Parathyroid adenoma (tissue), 2 donors: ENCODE measurements around the gene AGO4.

Experiments used
- H2AFZ ChIP-seq: fragments of 300-600 bp; sonication (generic); one replicate; pipeline ENCODE4 v1.7.0; 2017; ENCODE audit warnings: antibody characterized with exemption, mild to moderate bottlenecking
- H3K27ac ChIP-seq: fragments of 300-600 bp; sonication (generic); one replicate; pipeline ENCODE4 v1.7.0; 2017
- H3K27me3 ChIP-seq: fragments of 300-600 bp; sonication (generic); one replicate; pipeline ENCODE4 v1.7.0; 2017; ENCODE audit warnings: low read length; ENCODE audit not compliant: control insufficient read depth, insufficient read depth
- H3K36me3 ChIP-seq: fragments of 300-600 bp; sonication (generic); one replicate; pipeline ENCODE4 v1.7.0; 2017; ENCODE audit warnings: low read length; ENCODE audit not compliant: control insufficient read depth, insufficient read depth
- H3K4me1 ChIP-seq: fragments of 300-600 bp; sonication (generic); one replicate; pipeline ENCODE4 v1.7.0; 2017; ENCODE audit warnings: control low read depth
- H3K4me2 ChIP-seq: fragments of 300-600 bp; sonication (generic); one replicate; pipeline ENCODE4 v1.7.0; 2017; ENCODE audit warnings: low read length
- H3K4me3 ChIP-seq: fragments of 300-600 bp; sonication (generic); one replicate; pipeline ENCODE4 v1.7.0; 2017; ENCODE audit warnings: low read depth, low read length
- H3K79me2 ChIP-seq: fragments of 300-600 bp; sonication (generic); one replicate; pipeline ENCODE4 v1.7.0; 2017; ENCODE audit warnings: control low read depth
- H3K9ac ChIP-seq: fragments of 300-600 bp; sonication (generic); one replicate; pipeline ENCODE4 v1.7.0; 2017; ENCODE audit warnings: mild to moderate bottlenecking
- H3K9me3 ChIP-seq: fragments of 300-600 bp; sonication (generic); one replicate; pipeline ENCODE4 v1.7.0; 2017; ENCODE audit warnings: low read length; ENCODE audit not compliant: control insufficient read depth
- CTCF ChIP-seq: fragments of 300-600 bp; sonication (generic); IDR thresholded peaks from one replicate; pipeline ENCODE4 v1.7.0; 2017; ENCODE audit warnings: antibody characterized with exemption, mild to moderate bottlenecking
- donor health status: primary hyperparathyroidism.

The AGO4 gene

GRCh38 chr1:35807614-35808449 lies at the start of gene AGO4:
Gene AGO4 (plus strand): TSS chr1:35808016. CDS start chr1:35808417, 401 bp downstream.
- no peaks in the 10 kb centered on the region for H3K9me3 ChIP-seq

GRCh38 chr1:35762141-35762540 lies 45.7 kb upstream of the AGO4 start:
- H3K27me3 ChIP-seq, result no peaks in the 10 kb centered on the region
- H3K4me1 ChIP-seq, result no peaks in the 10 kb centered on the region
- no peak overlapping the region for H3K27ac ChIP-seq
- TF ChIP-seq CTCF, result no peak
- H3K9ac ChIP-seq, result no peak overlapping the region
- no peaks in the 10 kb centered on the region for H3K79me2 ChIP-seq
- no peak overlapping the region for H2AFZ ChIP-seq
- H3K4me3 ChIP-seq, result no peak overlapping the region
- H3K4me2 ChIP-seq, result no peak overlapping the region
- H3K9me3 ChIP-seq, result no peaks in the 10 kb centered on the region
- H3K36me3 ChIP-seq, result no peaks in the 10 kb centered on the region

More at GRCh38 chr1:35807614-35808449, at the start of gene AGO4:
- no peaks in the 10 kb centered on the region for H3K27me3 ChIP-seq
- H2AFZ ChIP-seq, result peak within 1 kb of the TSS; percentile 78
- no peaks in the 10 kb centered on the region for H3K36me3 ChIP-seq
- H3K4me3 ChIP-seq, result peak within 1 kb of the TSS; percentile 76
- H3K79me2 ChIP-seq, result peaks cover 5% of the 10 kb centered on the region
- H3K4me2 ChIP-seq, result peak within 1 kb of the TSS; percentile 72
- H3K27ac ChIP-seq, result peak within 1 kb of the TSS; percentile 44
- peaks cover 3% of the 10 kb centered on the region for H3K4me1 ChIP-seq
- TF ChIP-seq CTCF, result no peak
- H3K9ac ChIP-seq, result peak within 1 kb of the TSS; percentile 37

- Histone ChIP-seq H3K27me3 (no peaks in the 10 kb centered on the region), H3K4me1 (no peaks in the 10 kb centered on the region), H3K4me2 (no peak overlapping the region), H3K27ac (no peak overlapping the region), H3K9ac (no peak overlapping the region), H3K36me3 (no peaks in the 10 kb centered on the region), H3K79me2 (no peaks in the 10 kb centered on the region), H3K4me3 (no peak overlapping the region), H3K9me3 (no peaks in the 10 kb centered on the region), H2AFZ (no peak overlapping the region)
- TF ChIP-seq CTCF, result no peak
Measured at GRCh38 chr1:35763201-35763600, 44.6 kb upstream of the AGO4 start.

- Histone ChIP-seq H3K9ac (no peak overlapping the region), H3K4me1 (no peaks in the 10 kb centered on the region), H3K79me2 (no peaks in the 10 kb centered on the region), H3K4me3 (no peak overlapping the region), H3K27ac (no peak overlapping the region), H3K4me2 (no peak overlapping the region), H3K36me3 (no peaks in the 10 kb centered on the region), H2AFZ (no peak overlapping the region), H3K9me3 (no peaks in the 10 kb centered on the region), H3K27me3 (no peaks in the 10 kb centered on the region)
- no peak for TF ChIP-seq CTCF
Measured at GRCh38 chr1:35764283-35764682, 43.5 kb upstream of the AGO4 start.
